DND-41 (cell line): ENCODE measurements around the gene NEU3.

Experiments
- ATAC-seq: fragments of 200-7000 bp; cut with Tn5 transposase; 3 replicates; pipeline ENCODE4 v1.9.1; 2021; ENCODE audit warnings: low read depth; ENCODE audit not compliant: insufficient read depth
- DNase-seq: peaks from one replicate; pipeline ENCODE4 v3.0.0-alpha.2; 2020
- H2AFZ ChIP-seq: 2 replicates; pipeline ENCODE4 v1.6.0; 2012; ENCODE audit warnings: low read depth, low read length
- H3K27ac ChIP-seq: 2 replicates; pipeline ENCODE4 v1.5.1; 2012; ENCODE audit warnings: low read length, inconsistent platforms
- H3K27me3 ChIP-seq: fragments of 200-600 bp; sonication (generic); 2 replicates; pipeline ENCODE4 v1.6.0; 2012; ENCODE audit warnings: low read length, mild to moderate bottlenecking, inconsistent platforms; ENCODE audit not compliant: insufficient read depth, poor library complexity
- H3K36me3 ChIP-seq: 2 replicates; pipeline ENCODE4 v1.5.1; 2012; ENCODE audit warnings: low read length, inconsistent platforms; ENCODE audit not compliant: insufficient read depth
- H3K4me1 ChIP-seq: 2 replicates; pipeline ENCODE4 v1.5.1; 2012; ENCODE audit warnings: mild to moderate bottlenecking, low read length; ENCODE audit not compliant: insufficient read depth
- H3K4me2 ChIP-seq: 2 replicates; pipeline ENCODE4 v1.6.0; 2012; ENCODE audit warnings: mild to moderate bottlenecking, moderate library complexity, low read length, inconsistent platforms; ENCODE audit not compliant: insufficient read depth
- H3K4me3 ChIP-seq, 2 experiments: fragments of 200-600 bp in 1 of 2; shearing (Covaris generic) in 1 of 2; 2 replicates each; pipeline ENCODE4 v1.5.1; 2012 to 2016; ENCODE audit warnings: inconsistent platforms in 2 of 2, low read length in 2 of 2, mild to moderate bottlenecking in 2 of 2, low read depth in 1 of 2, moderate library complexity in 1 of 2
- H3K79me2 ChIP-seq: 2 replicates; pipeline ENCODE4 v1.6.0; 2012; ENCODE audit warnings: low read length, inconsistent platforms; ENCODE audit not compliant: insufficient read depth
- H3K9ac ChIP-seq: 2 replicates; pipeline ENCODE4 v1.6.0; 2012; ENCODE audit warnings: low read depth, mild to moderate bottlenecking, inconsistent platforms, low read length, moderate library complexity
- H3K9me3 ChIP-seq: 2 replicates; pipeline ENCODE4 v1.5.1; 2012; ENCODE audit warnings: low read length, moderate library complexity, mild to moderate bottlenecking, inconsistent platforms; ENCODE audit not compliant: insufficient read depth, severe bottlenecking
- H4K20me1 ChIP-seq: 2 replicates; pipeline ENCODE4 v1.6.0; 2012; ENCODE audit warnings: low read length; ENCODE audit not compliant: insufficient read depth
- CTCF ChIP-seq: IDR thresholded peaks from 2 replicates; pipeline ENCODE4 v1.5.1; 2012; ENCODE audit warnings: borderline replicate concordance, low read length, moderate library complexity, mild to moderate bottlenecking; ENCODE audit not compliant: poor library complexity, severe bottlenecking; ENCODE audit errors: extremely low read depth
- EZH2 ChIP-seq: IDR thresholded peaks from 3 replicates; pipeline ENCODE4 v1.6.1; 2012; ENCODE audit warnings: borderline replicate concordance, low read depth, mild to moderate bottlenecking, moderate library complexity, low read length, inconsistent platforms; ENCODE audit not compliant: severe bottlenecking

Gene NEU3

DNA sequence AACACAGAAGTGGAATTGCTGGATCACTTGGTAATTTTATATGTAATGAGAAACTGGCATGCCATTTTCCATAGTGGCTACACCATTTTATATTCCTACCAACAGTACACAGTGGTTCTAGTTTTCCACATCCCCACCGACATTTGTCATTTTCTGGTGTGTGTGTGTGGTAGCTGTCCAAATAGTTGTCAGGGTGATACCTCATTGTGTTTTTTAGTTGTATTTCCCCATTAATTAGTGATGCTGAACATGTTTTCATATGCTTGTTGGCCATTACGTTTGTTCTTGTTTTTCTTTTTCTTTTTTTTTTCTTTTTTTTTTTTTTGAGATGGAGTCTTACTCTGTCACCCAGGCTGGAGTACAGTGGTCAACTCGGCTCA lies 12.2 kb downstream of the NEU3 start:
- H3K79me2 ChIP-seq = no peaks in the 10 kb centered on the region
- no peak overlapping the region for H3K9ac ChIP-seq
- H2AFZ ChIP-seq = no peak overlapping the region
- H3K9me3 ChIP-seq = no peaks in the 10 kb centered on the region
- ATAC-seq (no peak), DNase-seq (no peak)
- H3K36me3 ChIP-seq = peaks cover 59% of the 10 kb centered on the region
- no peaks in the 10 kb centered on the region for H3K4me1 ChIP-seq
- peaks cover 4% of the 10 kb centered on the region; the same call in 1 of the 2 replicates for H4K20me1 ChIP-seq
- no peaks in the 10 kb centered on the region for H3K27me3 ChIP-seq
- no peak for TF ChIP-seq CTCF
- TF ChIP-seq EZH2 = no peak
- no peak overlapping the region for H3K27ac ChIP-seq
- H3K4me3 ChIP-seq = no peak overlapping the region
- no peak overlapping the region for H3K4me2 ChIP-seq

GRCh38 chr11:75001686-75002085 lies 13.0 kb downstream of the NEU3 start:
- no peak overlapping the region for H3K9ac ChIP-seq
- H3K27ac ChIP-seq = no peak overlapping the region
- no peaks in the 10 kb centered on the region for H3K9me3 ChIP-seq
- H3K27me3 ChIP-seq = no peaks in the 10 kb centered on the region
- no peak overlapping the region for H3K4me2 ChIP-seq
- H2AFZ ChIP-seq = no peak overlapping the region
- peaks cover 59% of the 10 kb centered on the region for H3K36me3 ChIP-seq
- H3K4me3 ChIP-seq = no peak overlapping the region
- H4K20me1 ChIP-seq = peaks cover 4% of the 10 kb centered on the region; the same call in 1 of the 2 replicates
- TF ChIP-seq CTCF = no peak
- TF ChIP-seq EZH2 = no peak
- H3K79me2 ChIP-seq = no peaks in the 10 kb centered on the region
- ATAC-seq (no peak), DNase-seq (no peak)
- no peaks in the 10 kb centered on the region for H3K4me1 ChIP-seq

DNA sequence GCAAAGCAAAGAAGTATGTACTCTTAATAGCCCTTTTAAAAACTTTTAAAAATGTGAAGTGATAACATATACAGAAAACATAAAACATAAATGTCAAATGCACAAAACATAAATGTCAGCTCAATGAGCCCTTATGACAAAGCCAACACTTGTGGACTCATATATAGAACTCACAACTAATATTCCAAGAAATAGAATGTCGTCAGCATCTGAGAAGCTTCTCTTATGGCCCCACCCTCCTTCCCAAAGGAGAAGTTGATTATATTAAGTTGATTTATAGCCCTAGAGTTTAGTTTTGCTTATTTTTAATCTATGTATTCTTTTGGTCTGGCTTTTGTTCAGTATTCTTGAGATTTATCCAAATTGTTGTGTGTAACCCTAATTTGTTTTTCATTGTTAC lies 13.8 kb downstream of the NEU3 start:
- no peak overlapping the region for H3K27ac ChIP-seq
- no peak overlapping the region for H3K4me2 ChIP-seq
- no peaks in the 10 kb centered on the region for H3K27me3 ChIP-seq
- no peaks in the 10 kb centered on the region for H3K79me2 ChIP-seq
- H2AFZ ChIP-seq = no peak overlapping the region
- no peak overlapping the region for H3K9ac ChIP-seq
- H3K36me3 ChIP-seq = peaks cover 60% of the 10 kb centered on the region
- H3K4me3 ChIP-seq = no peak overlapping the region
- ATAC-seq = no peak
- no peaks in the 10 kb centered on the region for H3K9me3 ChIP-seq
- peaks cover 4% of the 10 kb centered on the region; the same call in 1 of the 2 replicates for H4K20me1 ChIP-seq
- DNase-seq = no peak
- TF ChIP-seq EZH2 = no peak
- no peak for TF ChIP-seq CTCF
- H3K4me1 ChIP-seq = no peaks in the 10 kb centered on the region

DNA sequence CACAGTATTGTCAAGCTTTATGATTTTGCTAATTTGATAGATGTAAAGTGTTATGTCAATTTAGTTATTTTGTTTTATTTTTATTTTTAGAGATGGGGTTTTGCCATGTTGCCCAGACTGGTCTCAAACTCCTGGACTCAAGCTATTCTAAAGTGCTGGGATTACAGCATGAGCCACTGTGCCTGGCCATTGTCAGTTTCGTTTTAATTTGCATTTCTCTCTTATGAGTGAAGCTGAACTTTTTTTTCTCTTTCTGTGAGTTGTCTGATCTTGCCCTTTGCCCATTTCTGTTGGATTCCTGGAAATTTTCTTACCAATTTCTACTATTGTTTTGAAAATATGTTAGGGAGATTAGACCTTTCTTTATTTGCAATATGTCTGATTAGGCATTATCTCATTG lies 15.5 kb downstream of the NEU3 start:
- no peaks in the 10 kb centered on the region for H3K27me3 ChIP-seq
- ATAC-seq (no peak), DNase-seq (no peak)
- H3K79me2 ChIP-seq = no peaks in the 10 kb centered on the region
- peaks cover 4% of the 10 kb centered on the region; the same call in 1 of the 2 replicates for H4K20me1 ChIP-seq
- H3K4me2 ChIP-seq = no peak overlapping the region
- H3K9me3 ChIP-seq = no peaks in the 10 kb centered on the region
- H3K27ac ChIP-seq = no peak overlapping the region
- TF ChIP-seq EZH2 = no peak
- no peak for TF ChIP-seq CTCF
- no peak overlapping the region for H2AFZ ChIP-seq
- H3K4me1 ChIP-seq = no peaks in the 10 kb centered on the region
- H3K36me3 ChIP-seq = peaks cover 60% of the 10 kb centered on the region
- H3K9ac ChIP-seq = no peak overlapping the region
- H3K4me3 ChIP-seq = no peak overlapping the region
